GM19035 (cell line): ENCODE results near the gene CMTM7.

Source experiments
- ATAC-seq: cut with Tn5 transposase; IDR thresholded peaks from one replicate; pipeline ENCODE4 v1.9.1; 2021; ENCODE audit not compliant: unreplicated experiment

CMTM7 gene

GRCh38 chr3:32413845-32414521, 22.3 kb downstream of the CMTM7 start:
- no peak for ATAC-seq

GRCh38 chr3:32414522-32415202, 23.0 kb downstream of the CMTM7 start:
- ATAC-seq = peak; percentile 68

- no peak for ATAC-seq
Measured at GRCh38 chr3:32419742-32420125, 28.1 kb downstream of the CMTM7 start.

- ATAC-seq = peak; percentile 74
Measured at GRCh38 chr3:32420126-32421038, 28.7 kb downstream of the CMTM7 start.

- no peak for ATAC-seq
Measured at GRCh38 chr3:32421185-32421584, 29.5 kb downstream of the CMTM7 start.

GRCh38 chr3:32421991-32422859, 30.6 kb downstream of the CMTM7 start:
- no peak for ATAC-seq

- no peak for ATAC-seq
Measured at GRCh38 chr3:32422943-32423342, 31.3 kb downstream of the CMTM7 start.

- ATAC-seq = no peak
Measured at GRCh38 chr3:32423534-32423933, 31.9 kb downstream of the CMTM7 start.

GRCh38 chr3:32423956-32424557, 32.4 kb downstream of the CMTM7 start:
- ATAC-seq = no peak

GRCh38 chr3:32424581-32425250, 33.1 kb downstream of the CMTM7 start:
- ATAC-seq = no peak

GRCh38 chr3:32428092-32429068, 36.7 kb downstream of the CMTM7 start:
- peak; percentile 69 for ATAC-seq

GRCh38 chr3:32430900-32431299, 39.2 kb downstream of the CMTM7 start:
- no peak for ATAC-seq

- no peak for ATAC-seq
Measured at GRCh38 chr3:32431481-32431880, 39.8 kb downstream of the CMTM7 start.

GRCh38 chr3:32432045-32432710, 40.5 kb downstream of the CMTM7 start:
- ATAC-seq = no peak

- ATAC-seq = peak; percentile 51
Measured at GRCh38 chr3:32432711-32433530, 41.3 kb downstream of the CMTM7 start.

- ATAC-seq = no peak
Measured at GRCh38 chr3:32434206-32434605, 42.6 kb downstream of the CMTM7 start.
